Brain pericyte (primary cell): ENCODE data around the gene HSD17B10.
"Not testable (repeated sequence)": the region's sequence is repeated elsewhere in the genome, so short reads cannot be mapped to it uniquely, and the experiment has no call there.

Experiments
- DNase-seq: peaks from one replicate; pipeline ENCODE4 v3.0.0-alpha.2; 2012; ENCODE audit warnings: low read depth, low spot score

The HSD17B10 gene

DNA sequence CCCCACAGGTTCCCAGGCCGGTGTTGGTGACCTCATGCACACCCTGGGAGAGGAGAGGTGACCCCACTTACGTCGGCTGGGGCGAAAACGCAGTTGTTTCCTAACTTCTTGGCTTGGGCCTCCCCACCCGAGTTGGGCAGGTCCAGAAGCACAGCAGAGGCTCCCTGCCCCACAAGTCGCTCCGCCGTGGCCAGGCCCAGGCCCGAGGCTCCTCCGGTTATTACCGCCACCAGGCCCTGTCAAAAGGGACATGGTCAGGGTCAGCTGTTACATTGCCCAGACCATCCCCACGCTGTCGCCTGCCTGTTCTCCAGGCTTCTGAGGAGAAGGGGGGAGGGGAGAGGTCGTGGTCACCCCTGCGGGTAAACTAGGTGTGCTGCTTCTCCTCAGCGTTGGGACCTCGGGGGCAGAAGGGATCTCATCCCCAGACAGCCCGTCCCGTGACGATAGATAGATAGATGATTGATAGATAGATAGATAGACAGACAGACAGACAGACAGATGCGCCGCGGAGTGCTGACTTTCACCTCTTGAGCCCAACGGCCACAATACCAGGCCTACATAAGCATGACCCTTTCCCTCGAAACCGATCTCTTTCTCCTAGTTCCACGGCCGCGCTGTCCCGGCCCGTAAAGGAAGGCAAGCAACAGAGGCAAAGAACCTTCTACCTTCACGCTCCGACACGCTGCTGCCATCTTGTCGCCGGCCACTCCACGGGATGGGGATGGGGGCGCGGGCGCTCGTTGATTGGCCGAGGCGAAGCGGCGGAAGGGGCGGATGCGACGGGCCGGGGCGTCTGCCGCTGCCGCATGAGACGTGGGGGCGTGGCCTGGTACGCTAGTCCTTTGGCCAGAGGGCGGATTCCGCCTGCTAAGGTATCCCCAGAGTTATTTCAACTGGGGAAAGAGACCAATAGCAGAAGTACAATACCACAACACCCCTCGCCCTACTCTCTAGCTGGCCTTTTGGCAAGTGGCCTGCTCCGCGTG, at the start of gene HSD17B10:
TSS of gene HSD17B10 (minus strand) at position 720 of the 989 bp plus-strand sequence. CDS start at position 695, 25 bp downstream.
- DNase-seq, result no peak

DNA sequence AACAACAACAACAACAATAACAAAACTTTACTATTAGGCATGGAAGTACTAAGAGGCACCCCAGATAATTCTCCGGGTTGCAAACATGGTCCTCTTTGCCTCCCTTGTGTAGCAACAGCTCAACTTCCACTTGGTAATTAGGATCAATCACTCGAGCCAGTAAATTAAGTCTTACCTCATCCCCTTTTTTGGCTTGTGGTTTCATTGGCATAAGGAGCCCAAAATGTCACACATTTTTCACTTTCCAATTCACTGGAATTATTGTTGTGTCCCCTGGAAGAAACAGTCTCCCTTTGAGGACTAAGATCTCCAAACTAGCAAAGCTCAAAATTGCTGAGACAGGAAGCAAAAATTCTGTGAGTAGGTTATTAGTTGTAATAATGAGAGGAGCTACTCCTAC, 49.2 kb upstream of the HSD17B10 start:
- no peak for DNase-seq

DNA sequence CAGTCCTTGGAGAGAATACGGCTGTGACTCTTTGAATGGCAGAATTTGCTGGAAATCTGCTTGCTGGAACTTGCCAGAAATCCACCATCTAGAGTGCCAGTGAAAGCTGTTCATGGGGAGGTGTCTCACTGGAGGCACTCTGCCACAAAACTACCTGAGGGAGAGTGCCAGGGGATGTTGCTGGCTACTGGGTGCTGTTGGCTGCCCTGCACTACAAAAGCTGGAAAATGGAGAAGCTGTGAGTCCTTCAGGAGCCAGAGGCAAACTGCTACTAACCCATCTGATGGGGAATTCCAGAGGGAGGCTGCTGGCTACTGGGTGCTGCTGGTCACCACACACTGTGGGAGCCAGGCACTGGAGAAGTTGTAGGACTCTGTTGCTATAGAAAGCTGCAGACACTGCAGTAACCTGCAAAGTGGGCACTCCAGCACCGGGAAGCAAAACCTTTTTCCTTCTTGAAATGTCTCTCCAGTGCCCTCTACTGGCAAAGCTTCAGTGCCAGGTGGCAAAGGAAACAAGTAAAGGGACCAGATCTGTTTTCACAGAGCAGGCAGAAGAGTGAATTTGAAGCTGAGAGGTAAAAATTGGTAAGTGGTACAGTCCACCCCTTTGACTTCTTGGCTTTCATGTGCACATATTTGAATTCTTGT, 47.8 kb upstream of the HSD17B10 start:
- DNase-seq, result no peak

DNA sequence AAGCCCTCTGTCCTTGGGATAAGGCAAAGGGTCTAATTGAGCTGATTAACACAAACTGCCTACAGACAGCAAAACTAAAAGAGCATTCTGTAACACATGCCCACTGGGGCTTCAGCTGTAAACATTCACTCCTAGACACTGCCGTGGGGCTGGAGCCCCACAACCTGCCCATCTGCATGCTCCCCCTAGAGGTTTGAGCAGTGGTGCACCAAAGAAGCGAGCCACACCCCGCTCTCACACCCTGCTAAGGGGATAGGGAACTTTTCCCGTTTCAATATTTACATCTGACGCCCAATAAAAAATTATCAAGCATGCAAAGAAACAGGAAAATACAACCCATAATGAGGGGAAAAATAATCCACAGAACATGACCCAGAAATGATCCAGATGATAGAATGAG, 46.9 kb upstream of the HSD17B10 start:
- no peak for DNase-seq

DNA sequence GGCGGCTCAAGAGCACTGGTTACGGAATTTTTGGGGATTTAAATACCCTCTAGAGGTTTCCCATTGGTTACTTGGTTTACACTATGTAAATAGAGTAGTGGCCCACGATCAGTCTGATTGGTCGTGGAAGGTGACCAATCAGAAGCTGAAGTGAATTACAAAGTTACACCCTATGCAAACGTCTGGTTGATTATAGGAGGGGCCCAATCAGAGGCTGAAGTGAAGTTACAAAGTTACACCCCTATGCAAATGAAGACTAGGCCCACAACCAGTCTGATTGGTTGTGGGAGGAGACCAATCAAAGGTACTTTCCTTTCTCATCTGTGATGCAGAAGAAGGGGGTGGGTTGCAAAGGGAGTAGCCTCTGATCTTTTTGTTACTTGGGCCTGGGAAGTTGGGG, 45.1 kb upstream of the HSD17B10 start:
- no peak for DNase-seq

DNA sequence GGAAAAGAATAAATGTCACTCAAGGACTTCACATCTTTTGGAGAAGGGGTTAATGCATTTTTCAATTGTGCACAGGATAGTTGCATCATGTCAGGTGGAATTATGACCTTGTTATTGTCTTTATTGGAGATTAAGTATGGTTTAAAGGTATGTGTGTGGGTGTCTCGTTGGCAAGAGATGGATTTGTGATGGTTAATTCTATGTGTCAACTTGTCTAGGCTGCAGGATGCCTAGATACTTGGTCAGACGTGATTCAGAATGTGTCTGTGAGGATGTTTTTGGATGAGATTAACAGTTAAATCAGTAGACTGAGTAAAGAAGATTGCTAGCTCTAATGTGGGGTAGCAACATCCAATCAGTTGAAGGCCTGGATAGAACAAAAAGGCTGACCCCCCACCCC, 42.2 kb upstream of the HSD17B10 start:
- DNase-seq, result no peak

DNA sequence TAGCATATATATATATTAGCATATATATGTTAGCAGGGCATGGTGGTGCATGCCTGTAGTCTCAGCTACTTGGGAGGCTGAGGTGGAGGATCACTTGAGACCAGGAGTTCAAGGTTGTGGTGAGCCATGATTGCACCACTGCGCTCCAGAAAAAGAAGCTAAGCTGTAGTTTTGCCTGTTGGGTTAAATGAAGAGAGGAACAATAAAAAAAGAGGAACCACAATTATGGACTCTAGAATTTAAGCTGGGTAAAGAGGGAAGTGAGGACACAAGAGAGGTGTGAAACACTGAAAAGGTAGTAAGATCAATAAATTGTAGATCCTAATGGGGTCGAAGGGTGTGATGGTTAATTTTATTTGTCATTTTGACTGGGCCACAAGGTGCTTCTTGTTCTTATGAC, 40.5 kb upstream of the HSD17B10 start:
- DNase-seq, result no peak

DNA sequence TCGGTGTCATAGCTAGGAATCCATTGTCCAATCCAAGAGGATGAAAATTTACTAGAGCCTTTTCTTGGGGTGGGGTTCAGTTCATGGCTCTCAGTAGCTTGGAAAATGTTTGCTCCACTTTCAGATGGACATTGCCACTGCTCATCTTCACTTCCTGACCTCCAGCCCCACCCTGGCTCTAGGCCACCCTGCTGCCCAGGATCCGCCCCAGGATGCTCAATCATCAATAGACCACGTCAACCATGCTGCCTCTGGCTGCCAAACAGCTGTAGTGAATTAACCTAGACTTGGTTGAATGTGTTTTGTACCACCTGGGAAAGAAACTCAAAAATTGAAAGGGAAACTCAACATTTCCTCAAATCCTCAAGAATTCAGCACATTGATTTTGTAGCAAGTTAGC, 37.2 kb upstream of the HSD17B10 start:
- DNase-seq, result no peak

DNA sequence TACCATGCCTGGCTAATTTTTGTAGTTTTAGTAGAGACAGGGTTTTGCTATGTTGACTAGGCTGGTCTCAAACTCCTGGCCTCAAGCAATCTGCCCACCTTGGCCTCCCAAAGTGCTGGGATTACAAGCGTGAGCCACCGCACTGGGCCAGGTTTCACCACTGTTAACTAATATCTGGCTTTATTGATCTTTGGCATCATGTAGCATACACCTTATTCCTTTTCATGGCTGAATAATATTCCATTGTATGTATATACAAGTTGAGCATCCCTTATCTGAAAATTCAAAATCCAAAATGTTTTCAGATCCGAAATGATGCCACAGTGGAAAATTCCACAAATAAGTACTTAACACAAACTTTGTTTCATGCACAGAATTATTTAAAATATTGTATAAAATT, 34.5 kb upstream of the HSD17B10 start:
- not testable (repeated sequence) for DNase-seq

DNA sequence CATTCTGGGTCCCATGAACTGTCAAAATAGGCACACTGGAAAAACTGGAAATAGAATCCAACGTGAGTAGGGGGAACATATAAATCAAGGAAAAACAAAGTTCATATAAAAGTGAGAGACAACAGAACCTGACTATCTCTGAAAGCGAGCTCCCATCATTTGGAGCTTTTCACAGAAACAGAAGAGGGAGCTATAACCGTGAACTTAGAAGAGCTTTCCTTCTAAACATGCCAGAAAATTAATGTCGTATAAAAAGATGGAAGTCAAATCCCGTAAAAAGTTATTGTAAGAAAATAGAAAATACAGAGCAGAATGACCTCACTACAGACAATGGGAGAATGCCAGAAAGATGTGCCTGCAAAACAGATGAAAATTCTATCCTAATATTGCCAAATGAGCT, 23.9 kb upstream of the HSD17B10 start:
- no peak for DNase-seq

DNA sequence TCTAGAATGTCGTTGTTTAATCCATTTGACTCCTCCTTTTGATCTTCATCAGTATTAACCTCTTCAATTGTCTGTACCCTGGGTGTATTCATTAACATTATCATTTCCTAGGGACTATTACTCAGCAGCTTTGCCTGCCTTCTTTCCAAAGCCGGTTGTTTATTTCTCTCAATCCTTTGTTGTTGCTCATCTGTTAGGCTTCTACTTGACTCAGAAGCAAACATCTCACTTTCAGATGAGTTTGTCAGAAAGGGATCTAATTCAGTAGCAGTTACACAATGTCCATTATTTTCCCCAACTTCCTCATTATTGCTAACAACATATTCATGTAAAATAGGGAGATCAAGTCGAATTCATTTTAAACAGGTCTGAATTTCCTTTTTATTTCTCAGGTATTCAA, 22.1 kb upstream of the HSD17B10 start:
- DNase-seq, result no peak

DNA sequence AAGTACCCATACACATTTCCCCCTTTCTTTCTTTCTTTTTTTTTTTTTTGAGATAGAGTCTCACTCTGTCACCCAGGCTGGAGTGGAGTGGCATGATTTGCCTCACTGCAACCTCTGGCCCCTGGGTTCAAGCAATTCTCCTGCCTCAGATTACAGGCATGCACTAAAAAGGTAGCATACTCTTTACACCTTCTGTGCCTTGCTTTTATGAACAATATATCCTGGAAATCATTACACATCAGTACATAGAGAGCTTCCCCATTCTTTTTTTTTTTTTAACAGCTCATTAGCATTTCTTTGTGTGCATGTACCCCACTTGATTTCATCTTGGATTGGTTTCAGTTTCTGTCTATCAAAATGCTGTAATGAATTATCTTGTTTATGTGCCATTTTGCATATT, 18.6 kb upstream of the HSD17B10 start:
- DNase-seq, result no peak

DNA sequence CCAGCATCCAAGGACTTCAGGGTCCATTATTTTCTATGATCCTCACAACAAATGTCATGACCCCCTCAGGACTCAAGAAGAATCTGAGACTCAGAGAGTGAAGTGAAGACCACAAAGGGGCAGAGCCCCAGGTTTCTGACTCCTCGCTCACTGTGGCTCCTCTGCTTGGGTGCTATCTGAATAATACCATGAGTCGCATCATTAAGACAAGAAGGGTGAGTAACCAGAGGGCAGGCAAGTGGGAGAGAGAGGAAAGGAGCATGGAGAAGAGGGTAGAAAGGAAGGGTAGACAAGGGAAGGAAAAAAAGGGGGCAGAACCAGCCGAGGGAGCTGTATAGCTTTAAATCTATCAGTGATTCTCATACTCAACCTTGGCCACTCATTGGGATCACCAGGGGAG, 15.5 kb upstream of the HSD17B10 start:
- DNase-seq, result no peak

DNA sequence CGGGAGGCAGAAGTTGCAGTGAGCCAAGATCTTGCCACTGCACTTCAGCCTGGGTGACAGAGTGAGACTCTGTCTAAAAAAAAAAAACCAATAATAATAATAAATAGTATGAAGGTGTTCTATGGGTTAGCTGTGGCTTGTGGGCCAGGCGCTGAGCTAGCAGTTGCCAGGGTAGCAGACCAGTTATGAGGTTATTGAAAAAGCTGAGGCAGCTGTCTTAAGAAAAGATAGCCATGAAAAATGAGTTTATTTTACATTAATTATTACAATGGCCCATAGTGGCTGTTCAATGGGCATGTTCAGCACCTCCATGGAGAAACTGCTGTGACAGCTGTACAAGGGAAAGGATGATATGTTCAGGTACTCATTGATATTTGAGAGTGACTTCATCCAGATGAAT, 13.3 kb upstream of the HSD17B10 start:
- no peak for DNase-seq

DNA sequence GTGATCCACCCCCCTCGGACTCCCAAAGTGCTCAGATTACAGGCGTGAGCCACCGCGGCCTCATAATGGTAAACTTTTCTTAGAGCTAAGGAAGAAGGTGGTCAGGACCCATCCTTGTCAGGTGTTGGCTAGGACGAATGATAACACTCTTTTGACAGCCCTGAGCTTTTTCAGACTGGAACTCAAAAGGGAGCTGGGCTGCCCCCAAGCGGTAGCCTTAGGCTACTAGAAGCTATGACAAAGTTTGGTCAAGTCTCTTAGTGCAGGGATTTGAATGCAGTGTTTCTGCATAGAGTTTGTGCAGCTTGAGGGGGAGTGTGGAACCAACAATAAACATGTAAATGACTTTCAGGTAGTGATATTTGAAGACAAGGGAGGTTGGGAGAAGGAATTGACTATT, 11.8 kb upstream of the HSD17B10 start:
- no peak for DNase-seq

DNA sequence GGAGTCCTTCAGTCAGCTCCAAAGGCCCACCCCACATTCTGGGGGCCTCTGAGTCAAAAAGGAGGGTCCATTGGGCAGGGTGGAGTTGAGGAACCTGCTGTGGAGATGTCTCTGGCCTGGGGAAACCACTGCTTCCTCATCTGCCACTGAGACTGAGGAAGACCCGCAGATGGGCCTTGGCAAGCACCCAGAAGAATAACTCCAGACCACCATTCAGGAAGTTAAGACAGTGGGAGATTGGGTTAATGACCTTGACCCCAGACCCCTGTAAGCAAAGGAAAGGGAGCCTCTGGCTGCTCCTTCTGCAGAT, 8.1 kb upstream of the HSD17B10 start:
- DNase-seq, result no peak

DNA sequence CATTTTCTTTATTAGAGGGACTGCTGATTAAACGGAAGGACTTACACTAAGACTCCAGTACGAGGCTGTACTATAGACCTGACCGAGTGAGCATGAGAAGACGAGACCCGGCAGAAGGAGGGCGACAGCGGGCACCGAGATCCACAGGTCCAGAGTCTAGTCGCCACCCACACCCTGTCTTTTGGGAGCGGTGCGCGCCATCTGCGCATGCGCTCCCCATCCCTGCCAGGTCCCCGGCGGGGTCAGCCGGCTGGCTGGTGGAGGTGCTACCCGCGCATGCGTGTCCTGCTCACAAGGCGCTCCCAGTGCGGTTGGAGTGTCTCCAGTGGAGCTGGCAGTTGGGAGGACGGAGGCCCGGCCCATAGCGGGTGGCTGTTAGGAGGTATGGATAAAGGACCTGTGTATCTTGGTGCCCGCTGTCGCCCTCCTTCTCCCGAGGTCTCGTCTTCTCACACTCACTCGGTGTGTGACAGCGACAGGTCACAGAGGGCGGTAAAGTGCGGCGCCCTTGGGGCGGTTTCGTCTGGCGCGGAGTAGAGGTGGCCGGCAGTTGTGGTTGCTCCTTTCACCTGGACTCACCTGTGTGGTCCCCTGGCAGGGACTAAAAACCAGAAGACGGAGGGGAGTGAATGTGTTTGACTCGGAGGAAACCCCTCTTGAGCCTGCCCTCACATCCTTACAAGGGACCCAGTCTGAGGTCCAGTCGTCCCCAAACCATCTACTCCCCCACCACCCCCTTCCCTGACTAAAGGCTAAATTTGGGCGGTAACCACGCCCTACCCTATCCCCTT, 7.6 kb upstream of the HSD17B10 start:
- DNase-seq, result peak; percentile 29

DNA sequence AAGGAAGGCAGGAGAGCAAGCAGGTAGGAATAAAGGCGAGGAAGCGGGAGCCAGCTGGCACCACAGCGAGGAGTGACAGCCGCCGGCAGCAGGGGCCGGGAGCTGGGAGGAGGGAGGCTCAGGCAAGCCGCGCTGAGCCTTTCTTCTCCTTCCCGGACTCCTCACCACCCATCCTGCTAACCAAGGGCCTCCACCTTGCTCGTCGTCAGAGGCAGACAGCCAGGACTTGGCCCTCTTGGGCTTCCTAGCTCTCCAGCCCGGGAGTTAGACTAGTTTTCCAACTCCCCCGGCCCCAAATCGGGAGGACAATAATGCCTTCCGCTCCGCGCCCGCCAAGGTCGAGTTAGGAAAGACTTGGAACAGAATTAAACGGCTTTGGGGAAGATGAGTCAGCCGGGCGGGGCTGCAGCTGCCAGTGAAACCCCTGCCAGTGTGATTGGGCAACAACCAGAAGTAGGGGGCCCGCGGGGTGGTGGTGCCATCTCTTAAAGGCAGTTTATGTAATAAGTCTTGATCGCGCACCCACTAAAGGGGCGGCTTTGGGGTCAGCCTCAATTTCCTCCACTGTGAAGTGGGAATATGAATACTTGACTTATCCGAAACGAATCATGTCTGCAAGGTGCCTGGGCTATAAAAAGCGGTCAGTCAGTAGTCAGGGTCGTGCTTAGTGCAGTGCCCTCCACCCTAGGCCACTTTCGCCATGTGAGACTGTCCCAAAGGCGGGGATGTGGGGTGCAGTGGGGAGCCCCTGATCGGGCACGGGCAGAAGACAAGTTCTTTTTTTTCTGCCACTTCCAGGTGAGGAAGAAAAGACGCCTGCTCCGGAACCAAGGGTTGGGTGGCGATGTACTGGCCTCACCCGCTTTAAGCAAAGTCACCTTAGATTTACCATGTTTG, 6.7 kb upstream of the HSD17B10 start:
- no peak for DNase-seq

DNA sequence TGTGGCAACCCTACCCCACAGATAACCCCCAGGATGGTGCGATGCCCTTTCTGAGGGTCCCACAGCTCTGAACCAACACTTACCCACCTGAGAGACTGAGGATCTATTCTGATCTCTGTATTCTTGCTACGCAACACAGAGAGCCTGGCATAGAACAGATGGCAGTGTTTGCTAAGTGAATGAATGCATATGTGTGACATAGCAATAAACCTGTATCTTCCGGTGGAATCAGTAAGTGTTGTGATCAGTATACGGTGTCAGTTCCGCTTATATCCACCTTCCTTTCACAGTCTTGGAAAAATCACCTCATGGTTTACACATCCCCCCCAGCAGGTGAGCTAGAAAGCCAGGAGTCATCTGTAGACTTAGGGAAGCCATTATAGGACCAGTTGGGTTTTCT, 5.9 kb upstream of the HSD17B10 start:
- no peak for DNase-seq

DNA sequence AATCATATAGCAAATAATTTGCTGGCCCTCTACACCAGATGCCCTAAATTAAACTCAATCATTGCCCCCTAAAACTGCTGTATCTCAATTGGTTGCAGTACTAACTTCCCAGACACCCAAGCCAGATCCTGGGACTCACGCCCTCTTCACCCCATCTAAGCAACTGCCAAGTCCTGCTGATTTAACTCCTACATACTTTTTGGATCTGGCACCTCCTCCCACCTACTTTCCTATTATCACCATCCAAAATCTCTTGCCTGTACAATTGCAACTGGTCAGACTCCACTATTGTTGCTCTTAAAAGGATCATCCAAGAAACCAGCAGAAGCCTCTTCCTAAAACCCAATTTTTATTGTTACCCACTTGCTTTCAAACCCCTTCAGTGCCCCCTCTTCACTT, 4.7 kb upstream of the HSD17B10 start:
- DNase-seq, result no peak

DNA sequence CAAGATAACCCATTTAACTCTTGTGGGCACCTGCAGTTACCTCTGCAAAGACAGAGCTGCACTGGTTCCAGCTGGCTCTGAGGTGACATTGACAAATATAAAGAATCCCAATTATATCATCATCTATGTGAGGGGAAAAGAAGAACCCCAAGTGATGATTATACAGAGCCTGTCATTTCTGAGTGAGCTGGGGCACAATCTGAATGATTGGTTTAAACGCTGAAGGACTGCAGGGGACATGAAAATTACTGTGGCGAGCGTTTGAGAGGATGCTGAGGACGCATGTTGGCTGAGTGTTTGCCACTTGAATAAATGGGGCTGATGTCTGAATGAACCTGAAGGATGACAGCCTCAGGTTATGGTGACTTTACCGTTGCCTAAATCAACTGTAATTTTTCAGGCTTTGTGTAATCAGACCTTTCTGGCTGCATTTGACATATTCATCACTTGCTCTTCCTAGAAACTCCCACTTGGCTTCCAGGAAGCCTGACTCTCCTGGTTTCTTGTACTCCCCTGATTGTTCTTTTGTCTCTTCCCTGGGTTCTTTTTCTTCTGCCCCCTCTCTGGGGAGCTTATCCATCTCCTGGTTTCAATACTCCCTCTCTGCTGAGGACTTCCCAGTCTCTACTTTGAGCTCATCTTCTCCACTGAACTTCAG, 4.1 kb upstream of the HSD17B10 start:
- DNase-seq, result no peak
